Measurements from ENCODE around the gene TNFAIP8. TPM values are rescaled to one million over a fixed set of nuclear protein-coding genes. Genes with fewer than 3 reads are reported as not detected.

The TNFAIP8 gene
- total and polyA plus RNA-seq, 9 of the 15 experiments (the other 6 are each of a cell fraction or from before 2014, with no cell fraction given), result 29.9 to 52.2 (median 44.8) TPM

GRCh38 chr5:119341452-119342349 is 14.1 kb upstream of the TNFAIP8 start:
- no peak for DNase-seq (ENCODE audit: extremely low read depth in 1 of 4, low spot score in 3 of 4)
- H3K9me3 ChIP-seq (replicated peaks; ENCODE audit: control insufficient read depth, insufficient read depth, low read depth, low read length), result no peaks in the 10 kb centered on the region
- H2AFZ ChIP-seq (ENCODE audit: low read depth, low read length), result no peak overlapping the region
- H3K36me3 ChIP-seq (ENCODE audit: control insufficient read depth, insufficient read depth, low read length), result no peaks in the 10 kb centered on the region; the same call in none of the 3 replicates
- in situ Hi-C loops (cut with MboI), result no loop called here
- H3K4me3 ChIP-seq, result no peak overlapping the region
- CTCF ChIA-PET (ENCODE audit: low intra/inter-chr PET ratio), result no interaction called here
- H3K4me2 ChIP-seq (ENCODE audit: insufficient read depth, low read length), result no peak overlapping the region
- POLR2A ChIA-PET, result interaction anchor here (0.9 to 2.6 kb wide), 3 partner anchors 10 to 20 kb away, joined by 4 to 11 read pairs (median 6); no protein-coding TSS in a partner anchor
- H3K4me1 ChIP-seq (replicated peaks in 1 of 2; ENCODE audit: control insufficient read depth in 2 of 2, insufficient read depth in 2 of 2, low read length in 2 of 2), result peaks cover 20 to 63% of the 10 kb centered on the region in 2 experiments
- WGBS (ENCODE audit: insufficient coverage, low coverage, missing lambda C conversion rate), result 64% methylated on average over 6 of the region's 6 CpGs
- H3K79me2 ChIP-seq (ENCODE audit: control insufficient read depth, insufficient read depth, low read length), result peaks cover 77% of the 10 kb centered on the region
- no peaks in the 10 kb centered on the region for H4K20me1 ChIP-seq (replicated peaks; ENCODE audit: control insufficient read depth, insufficient read depth, low read length)
- no peaks in the 10 kb centered on the region for H3K9me1 ChIP-seq (ENCODE audit: control insufficient read depth, insufficient read depth, low read length)
- BruUV-seq (replicated peaks), result no TSS peak
- FAIRE-seq, result no peak
- no peak for ATAC-seq
- intact Hi-C loops (cut with micrococcal nuclease), result no loop called here
- no peaks in the 10 kb centered on the region for H3K27me3 ChIP-seq (ENCODE audit: control insufficient read depth in 2 of 2, insufficient read depth in 2 of 2, low read length in 2 of 2)
- peak overlapping the region in 1 of 2 experiments; percentile 51; a peak in 1 of 4 replicates for H3K9ac ChIP-seq (ENCODE audit: insufficient read depth in 1 of 2, low read depth in 2 of 2, low read length in 2 of 2)
- H3K27ac ChIP-seq (ENCODE audit: extremely low read depth, low read depth, low read length), result 0 out of 3 replicates have a peak overlapping the region, but pooled peaks have one; percentile 72
- TF ChIP-seq KDM4B (IDR thresholded peaks at IDR 0.05; ENCODE audit: borderline replicate concordance in 2 of 2, low read depth in 1 of 2) (no peak), CBX5 (IDR thresholded peaks at IDR 0.05; ENCODE audit: borderline replicate concordance, low read depth) (no peak), RUNX1 (IDR thresholded peaks at IDR 0.05; ENCODE audit: low read depth) (no peak), ZNF232 (CRISPR knock-in tag; IDR thresholded peaks at IDR 0.05) (no peak), GMEB1 (CRISPR knock-in tag; IDR thresholded peaks at IDR 0.05) (0 out of 2 replicates have a peak, but pooled peaks have one; percentile 2), HMGXB4 (CRISPR knock-in tag; IDR thresholded peaks at IDR 0.05) (no peak), THAP12 (CRISPR knock-in tag; IDR thresholded peaks at IDR 0.05) (no peak), ZNF644 (tag; IDR thresholded peaks at IDR 0.05; ENCODE audit: low read depth) (0 out of 2 replicates have a peak, but pooled peaks have one; percentile 10), GTF2F1 (IDR thresholded peaks at IDR 0.05; ENCODE audit: low read depth, low read length) (no peak), GTF2E2 (tag; IDR thresholded peaks at IDR 0.05) (peak; percentile 56; the same call in 1 of the 2 replicates), KAT7 (CRISPR knock-in tag; IDR thresholded peaks at IDR 0.05; ENCODE audit: borderline replicate concordance) (no peak), ZNF408 (CRISPR knock-in tag; IDR thresholded peaks at IDR 0.05; ENCODE audit: low read depth) (no peak)
